ENCODE results near the gene HSPA12A. TPM values are rescaled to one million over a fixed set of nuclear protein-coding genes. Genes with fewer than 3 reads are reported as not detected.

Gene HSPA12A
- total RNA-seq, 2 donors from 2014 or later: 13.9 to 15.4 TPM

DNA sequence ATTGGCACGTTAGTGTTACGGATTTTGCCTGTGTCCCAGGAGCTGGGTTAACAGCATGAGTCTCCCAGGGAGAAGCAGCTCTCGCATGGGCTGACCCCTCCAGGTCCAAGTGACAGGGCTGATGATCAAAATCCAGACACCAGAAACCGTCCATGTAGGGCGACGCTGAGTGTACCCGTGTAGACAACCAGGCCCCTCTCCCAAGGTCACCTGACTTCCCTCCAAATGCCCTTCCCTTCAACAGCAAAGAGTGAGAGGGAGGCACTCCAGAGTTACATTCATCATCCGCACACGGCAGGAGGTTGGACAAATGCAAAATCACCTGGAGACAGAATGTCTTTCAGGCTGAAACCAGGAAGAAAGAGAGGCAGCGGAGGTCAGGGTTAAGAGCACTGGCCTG lies 14.9 kb upstream of the HSPA12A start:
- WGBS, 2 experiments (ENCODE audit: insufficient coverage in 1 of 2, insufficient read length in 1 of 2): 86 to 87% methylated on average over 6 to 10 of the region's 10 CpGs
- DNase-seq: no peak
- H3K36me3 ChIP-seq (ENCODE audit: control insufficient read depth, insufficient read depth, low read length): no peaks in the 10 kb centered on the region
- TF ChIP-seq, protein P1, sequence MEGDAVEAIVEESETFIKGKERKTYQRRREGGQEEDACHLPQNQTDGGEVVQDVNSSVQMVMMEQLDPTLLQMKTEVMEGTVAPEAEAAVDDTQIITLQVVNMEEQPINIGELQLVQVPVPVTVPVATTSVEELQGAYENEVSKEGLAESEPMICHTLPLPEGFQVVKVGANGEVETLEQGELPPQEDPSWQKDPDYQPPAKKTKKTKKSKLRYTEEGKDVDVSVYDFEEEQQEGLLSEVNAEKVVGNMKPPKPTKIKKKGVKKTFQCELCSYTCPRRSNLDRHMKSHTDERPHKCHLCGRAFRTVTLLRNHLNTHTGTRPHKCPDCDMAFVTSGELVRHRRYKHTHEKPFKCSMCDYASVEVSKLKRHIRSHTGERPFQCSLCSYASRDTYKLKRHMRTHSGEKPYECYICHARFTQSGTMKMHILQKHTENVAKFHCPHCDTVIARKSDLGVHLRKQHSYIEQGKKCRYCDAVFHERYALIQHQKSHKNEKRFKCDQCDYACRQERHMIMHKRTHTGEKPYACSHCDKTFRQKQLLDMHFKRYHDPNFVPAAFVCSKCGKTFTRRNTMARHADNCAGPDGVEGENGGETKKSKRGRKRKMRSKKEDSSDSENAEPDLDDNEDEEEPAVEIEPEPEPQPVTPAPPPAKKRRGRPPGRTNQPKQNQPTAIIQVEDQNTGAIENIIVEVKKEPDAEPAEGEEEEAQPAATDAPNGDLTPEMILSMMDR (conservative IDR thresholded peaks at IDR 0.05): no peak
- Mint-ChIP-seq H3K4me1 (no peaks in the 10 kb centered on the region), H3K4me3 (no peak overlapping the region), H3K27me3 (ENCODE audit: insufficient read depth) (peaks cover 2% of the 10 kb centered on the region), H3K36me3 (ENCODE audit: low read depth) (no peaks in the 10 kb centered on the region), H3K9me3 (peaks cover 7% of the 10 kb centered on the region), H3K27ac (no peak overlapping the region)
- no peaks in the 10 kb centered on the region for H3K27me3 ChIP-seq (ENCODE audit: control insufficient read depth, insufficient read depth, low read length, poor library complexity, severe bottlenecking)
- H3K4me1 ChIP-seq (ENCODE audit: control insufficient read depth, insufficient read depth, low read length): no peaks in the 10 kb centered on the region
- H3K9me3 ChIP-seq (ENCODE audit: control insufficient read depth, low read length): no peaks in the 10 kb centered on the region
- no peak overlapping the region for H3K9ac ChIP-seq (ENCODE audit: extremely low read depth, low read length, poor library complexity, severe bottlenecking)
- no peak overlapping the region for H3K4me3 ChIP-seq (ENCODE audit: low read length)
- H3K27ac ChIP-seq (ENCODE audit: low read depth, low read length): no peak overlapping the region

DNA sequence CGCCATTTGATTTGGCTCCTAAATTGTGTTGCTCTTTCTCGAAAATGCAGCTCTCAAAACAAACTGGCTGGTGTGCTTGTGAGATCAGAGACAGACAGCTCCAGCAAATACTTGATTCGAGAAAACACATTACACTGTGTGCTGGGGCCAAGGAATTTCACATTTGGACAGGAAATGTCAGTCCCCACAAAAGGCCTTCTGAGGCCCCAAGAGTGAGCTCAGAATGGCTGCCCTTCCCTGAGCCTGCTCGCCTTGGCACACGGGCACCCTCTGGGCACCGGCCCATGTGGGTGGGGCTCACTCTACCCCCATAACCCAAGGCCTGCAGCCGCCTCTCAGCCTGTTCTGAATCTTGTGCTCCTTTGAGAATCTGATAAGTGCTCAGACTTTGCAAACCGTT lies 13.9 kb upstream of the HSPA12A start:
- Mint-ChIP-seq H3K9me3 (peaks cover 7% of the 10 kb centered on the region), H3K4me1 (no peaks in the 10 kb centered on the region), H3K4me3 (no peak overlapping the region), H3K27me3 (ENCODE audit: insufficient read depth) (peaks cover 5% of the 10 kb centered on the region), H3K27ac (no peak overlapping the region), H3K36me3 (ENCODE audit: low read depth) (no peaks in the 10 kb centered on the region)
- Histone ChIP-seq H3K9ac (ENCODE audit: extremely low read depth, low read length, poor library complexity, severe bottlenecking) (no peak overlapping the region), H3K27me3 (ENCODE audit: control insufficient read depth, insufficient read depth, low read length, poor library complexity, severe bottlenecking) (no peaks in the 10 kb centered on the region), H3K4me1 (ENCODE audit: control insufficient read depth, insufficient read depth, low read length) (no peaks in the 10 kb centered on the region), H3K27ac (ENCODE audit: low read depth, low read length) (no peak overlapping the region), H3K9me3 (ENCODE audit: control insufficient read depth, low read length) (no peaks in the 10 kb centered on the region), H3K36me3 (ENCODE audit: control insufficient read depth, insufficient read depth, low read length) (no peaks in the 10 kb centered on the region), H3K4me3 (ENCODE audit: low read length) (no peak overlapping the region)
- TF ChIP-seq, protein P1 (conservative IDR thresholded peaks at IDR 0.05): no peak
- 83 to 92% methylated on average over 3 to 8 of the region's 8 CpGs for WGBS, 2 experiments (ENCODE audit: insufficient coverage in 1 of 2, insufficient read length in 1 of 2)
- no peak for DNase-seq

DNA sequence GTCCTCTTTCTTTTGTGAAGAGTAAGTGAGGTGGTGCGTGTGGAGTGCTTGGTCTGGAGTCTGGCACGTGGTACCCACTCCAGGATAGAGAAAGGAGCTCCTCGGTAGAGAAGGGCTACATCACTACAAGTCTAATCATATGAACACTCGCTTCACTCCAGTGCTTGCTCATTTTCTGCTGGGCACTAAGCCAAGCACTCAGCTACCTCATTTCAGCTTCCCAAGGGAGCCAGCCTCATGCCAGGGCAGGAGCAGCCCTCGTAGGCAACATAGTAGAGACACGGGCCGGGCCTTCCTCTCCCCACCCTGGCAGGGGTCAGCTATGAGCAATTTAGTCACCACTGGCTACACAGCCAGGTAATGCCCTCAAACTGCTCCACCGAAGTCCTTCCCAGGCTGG lies 11.4 kb upstream of the HSPA12A start:
- Histone ChIP-seq H3K27me3 (ENCODE audit: control insufficient read depth, insufficient read depth, low read length, poor library complexity, severe bottlenecking) (no peaks in the 10 kb centered on the region), H3K9ac (ENCODE audit: extremely low read depth, low read length, poor library complexity, severe bottlenecking) (no peak overlapping the region), H3K4me3 (ENCODE audit: low read length) (no peak overlapping the region), H3K4me1 (ENCODE audit: control insufficient read depth, insufficient read depth, low read length) (no peaks in the 10 kb centered on the region), H3K27ac (ENCODE audit: low read depth, low read length) (no peak overlapping the region), H3K36me3 (ENCODE audit: control insufficient read depth, insufficient read depth, low read length) (no peaks in the 10 kb centered on the region), H3K9me3 (ENCODE audit: control insufficient read depth, low read length) (no peaks in the 10 kb centered on the region)
- Mint-ChIP-seq H3K27ac (no peak overlapping the region), H3K4me1 (no peaks in the 10 kb centered on the region), H3K27me3 (ENCODE audit: insufficient read depth) (peaks cover 12% of the 10 kb centered on the region), H3K9me3 (no peaks in the 10 kb centered on the region), H3K36me3 (ENCODE audit: low read depth) (no peaks in the 10 kb centered on the region), H3K4me3 (no peak overlapping the region)
- 82 to 93% methylated on average over 3 to 7 of the region's 8 CpGs for WGBS, 2 experiments (ENCODE audit: insufficient coverage in 1 of 2, insufficient read length in 1 of 2)
- DNase-seq: no peak
- TF ChIP-seq, protein P1 (conservative IDR thresholded peaks at IDR 0.05): no peak

Measured in endodermal cell (in vitro differentiated cells).